CD14-positive monocyte (primary cell): ENCODE data around the gene BET1. TPM values are rescaled to one million over a fixed set of nuclear protein-coding genes. Genes with fewer than 3 reads are reported as not detected.

Source experiments
- DNase-seq, 3 donors: peaks; one replicate each; pipeline ENCODE4 v3.0.0-alpha.2; 2011 to 2022
- H2AFZ ChIP-seq: 2 replicates; pipeline ENCODE4 v1.6.0; 2012; ENCODE audit warnings: mild to moderate bottlenecking, low read depth, low read length, inconsistent platforms; ENCODE audit not compliant: insufficient read depth, poor library complexity, severe bottlenecking
- H3K27ac ChIP-seq, 2 donors: 1 replicate in 1 of 2; 2 replicates in 1 of 2; pipeline ENCODE4 v1.5.1; 2012 to 2013; ENCODE audit warnings: low read length in 2 of 2, control low read depth in 1 of 2, inconsistent platforms in 1 of 2, low read depth in 1 of 2, mild to moderate bottlenecking in 1 of 2
- H3K27me3 ChIP-seq, 2 donors: one replicate each; pipeline versions ENCODE4 v1.6.0 to v1.6.1; 2011 to 2013; ENCODE audit warnings: low read length in 2 of 2; ENCODE audit not compliant: control insufficient read depth in 2 of 2, insufficient read depth in 2 of 2
- H3K36me3 ChIP-seq, 2 donors: replicated peaks in 1 of 2; 1 replicate in 1 of 2; 2 replicates in 1 of 2; pipeline versions ENCODE4 v1.5.1 to v1.6.1; 2012 to 2013; ENCODE audit warnings: low read length in 2 of 2, control low read depth in 1 of 2, inconsistent platforms in 1 of 2, mild to moderate bottlenecking in 1 of 2; ENCODE audit not compliant: insufficient read depth in 2 of 2, control insufficient read depth in 1 of 2
- H3K4me1 ChIP-seq, 2 donors: 1 replicate in 1 of 2; 2 replicates in 1 of 2; pipeline versions ENCODE4 v1.5.1 to v1.6.1; 2012 to 2013; ENCODE audit warnings: low read length in 2 of 2, control low read depth in 1 of 2, inconsistent platforms in 1 of 2, mild to moderate bottlenecking in 1 of 2, moderate library complexity in 1 of 2; ENCODE audit not compliant: insufficient read depth in 2 of 2, control insufficient read depth in 1 of 2
- H3K4me2 ChIP-seq: replicated peaks from 2 replicates; pipeline ENCODE3; 2012; ENCODE audit warnings: low read length, moderate library complexity, mild to moderate bottlenecking; ENCODE audit not compliant: poor library complexity, severe bottlenecking; ENCODE audit errors: extremely low read depth
- H3K4me3 ChIP-seq, 3 experiments: fragments of 200-600 bp in 1 of 3; sonication (generic) in 1 of 3; replicated peaks in 1 of 3; 1 replicate in 2 of 3; 2 replicates in 1 of 3; pipeline ENCODE4 v1.5.1; 2011 to 2013; ENCODE audit warnings: low read length in 3 of 3, mild to moderate bottlenecking in 3 of 3, control low read depth in 2 of 3, low read depth in 2 of 3, inconsistent platforms in 1 of 3, moderate library complexity in 1 of 3
- H3K79me2 ChIP-seq: 2 replicates; pipeline ENCODE4 v1.6.0; 2012; ENCODE audit warnings: mild to moderate bottlenecking, control low read depth, inconsistent platforms, low read length, moderate library complexity; ENCODE audit not compliant: insufficient read depth
- H3K9ac ChIP-seq: 2 replicates; pipeline ENCODE4 v1.6.0; 2017; ENCODE audit warnings: low read length, mild to moderate bottlenecking; ENCODE audit not compliant: insufficient read depth, poor library complexity, severe bottlenecking
- H3K9me3 ChIP-seq, 2 donors: replicated peaks in 1 of 2; 1 replicate in 1 of 2; 2 replicates in 1 of 2; pipeline versions ENCODE4 v1.5.1 to v1.6.1; 2012 to 2013; ENCODE audit warnings: low read length in 2 of 2, control low read depth in 1 of 2; ENCODE audit not compliant: control insufficient read depth in 1 of 2, insufficient read depth in 1 of 2
- H4K20me1 ChIP-seq: 2 replicates; pipeline ENCODE4 v1.6.0; 2012; ENCODE audit warnings: mild to moderate bottlenecking, low read length, control low read depth, moderate library complexity; ENCODE audit not compliant: insufficient read depth
- H3K27ac Mint-ChIP-seq, 7 donors: one replicate each; pipeline ENCODE4 v1.8.0; 2020; ENCODE audit warnings: mild to moderate bottlenecking in 7 of 7, mixed read lengths in 7 of 7, moderate library complexity in 6 of 7, inconsistent platforms in 2 of 7
- H3K27me3 Mint-ChIP-seq, 3 donors: one replicate each; pipeline ENCODE4 v1.8.0; 2021 to 2022; ENCODE audit warnings: low read depth in 3 of 3, mild to moderate bottlenecking in 3 of 3, mixed read lengths in 3 of 3, moderate library complexity in 3 of 3, inconsistent platforms in 1 of 3
- H3K36me3 Mint-ChIP-seq, 2 donors: one replicate each; pipeline ENCODE4 v1.8.0; 2020; ENCODE audit warnings: mixed read lengths in 2 of 2, inconsistent platforms in 1 of 2, mild to moderate bottlenecking in 1 of 2
- H3K4me1 Mint-ChIP-seq: one replicate; pipeline ENCODE4 v1.8.0; 2020; ENCODE audit warnings: mild to moderate bottlenecking, mixed read lengths
- H3K4me3 Mint-ChIP-seq, 2 donors: one replicate each; pipeline ENCODE4 v1.8.0; 2020; ENCODE audit warnings: mild to moderate bottlenecking in 2 of 2, mixed read lengths in 2 of 2, moderate library complexity in 1 of 2
- H3K9me3 Mint-ChIP-seq, 7 donors: one replicate each; pipeline ENCODE4 v1.8.0; 2020 to 2022; ENCODE audit warnings: mixed read lengths in 7 of 7, mild to moderate bottlenecking in 6 of 7, moderate library complexity in 6 of 7, inconsistent platforms in 2 of 7
- CTCF ChIP-seq: fragments of 200-600 bp; IDR thresholded peaks from one replicate; pipeline ENCODE4 v1.8.0; 2022; ENCODE audit warnings: antibody characterized with exemption, mild to moderate bottlenecking
- WGBS: methylation state at CpG from one replicate; pipeline ENCODE4 v1.1.5; 2013; ENCODE audit warnings: missing lambda C conversion rate; ENCODE audit not compliant: insufficient coverage; 5-methylcytosine and 5-hydroxymethylcytosine counted together
- intact Hi-C, 2 donors: fragments of 100-400 bp; cut with micrococcal nuclease; formaldehyde crosslinking; loops; one replicate each; pipeline versions ENCODE4 v1.15.0 to v1.15.1; 2023
- polyA plus RNA-seq, 3 donors: library from polyadenylated mRNA; depleted of rRNA in 1 of 3; unstranded in 2 of 3; stranded (reverse) in 1 of 3; fragments of 300-500 nt in 2 of 3; fragments of >200 nt in 1 of 3; fragmentation: Illumina TruSeq in 2 of 3; gene quantifications; 1 replicate in 2 of 3; 2 replicates in 1 of 3; pipeline ENCODE4 v1.2.3, GENCODE V29; 2012 to 2021

Gene BET1
- polyA plus RNA-seq, 3 donors = 5.4 to 14.1 (median 8.2) TPM

GRCh38 chr7:94031865-94032264 lies 27.7 kb upstream of the BET1 start:
- Histone ChIP-seq H3K9me3 (no peaks in the 10 kb centered on the region), H3K79me2 (no peaks in the 10 kb centered on the region), H3K4me1 (no peaks in the 10 kb centered on the region), H3K27me3 (peaks cover 2 to 5% of the 10 kb centered on the region in 2 donors), H3K36me3 (no peaks in the 10 kb centered on the region), H3K9ac (no peak overlapping the region), H4K20me1 (no peaks in the 10 kb centered on the region), H2AFZ (no peak overlapping the region), H3K4me3 (no peak overlapping the region), H3K27ac (no peak overlapping the region), H3K4me2 (no peak overlapping the region)
- peaks cover 3 to 13% (median 8%) of the 10 kb centered on the region in 3 donors for H3K27me3 Mint-ChIP-seq
- intact Hi-C loops = no loop called here
- H3K4me3 Mint-ChIP-seq = no peak overlapping the region
- H3K4me1 Mint-ChIP-seq = peaks cover 2% of the 10 kb centered on the region
- WGBS = 100% methylated on average over 2 of the region's 2 CpGs
- no peak overlapping the region for H3K27ac Mint-ChIP-seq
- no peak for DNase-seq
- H3K36me3 Mint-ChIP-seq = no peaks in the 10 kb centered on the region
- TF ChIP-seq CTCF = no peak
- peaks cover 0 to 3% (median 0%) of the 10 kb centered on the region in 7 donors for H3K9me3 Mint-ChIP-seq

GRCh38 chr7:94030634-94031033 lies 26.5 kb upstream of the BET1 start:
- no peak overlapping the region for H3K4me2 ChIP-seq
- H3K4me3 Mint-ChIP-seq = no peak overlapping the region
- peaks cover 0 to 4% (median 0%) of the 10 kb centered on the region in 7 donors for H3K9me3 Mint-ChIP-seq
- no CpG with 5 or more reads among the region's 3 CpGs for WGBS
- H2AFZ ChIP-seq = no peak overlapping the region
- H3K9me3 ChIP-seq = no peaks in the 10 kb centered on the region
- H3K27me3 ChIP-seq = no peaks in the 10 kb centered on the region
- no peaks in the 10 kb centered on the region for H3K36me3 Mint-ChIP-seq
- TF ChIP-seq CTCF = no peak
- H3K9ac ChIP-seq = no peak overlapping the region
- no peak overlapping the region for H3K27ac ChIP-seq
- no peak overlapping the region for H3K27ac Mint-ChIP-seq
- no peaks in the 10 kb centered on the region for H3K4me1 ChIP-seq
- no peaks in the 10 kb centered on the region for H4K20me1 ChIP-seq
- peaks cover 2% of the 10 kb centered on the region for H3K4me1 Mint-ChIP-seq
- no peaks in the 10 kb centered on the region for H3K36me3 ChIP-seq
- H3K4me3 ChIP-seq = no peak overlapping the region
- no peak for DNase-seq
- intact Hi-C loops = no loop called here
- peaks cover 0 to 6% (median 4%) of the 10 kb centered on the region in 3 donors for H3K27me3 Mint-ChIP-seq
- H3K79me2 ChIP-seq = no peaks in the 10 kb centered on the region
